Smooth muscle cell (in vitro differentiated cells): Measurements from ENCODE around the gene CDC42EP3. TPM values are rescaled to one million over a fixed set of nuclear protein-coding genes. Genes with fewer than 3 reads are reported as not detected.

Experiments
- DNase-seq: peaks from one replicate; lab custom pipeline; 2025; ENCODE audit not compliant: unreplicated experiment; lab: John Stamatoyannopoulos, UW
- H2AFZ ChIP-seq: fragments of 200-600 bp; sonication (generic); 2 replicates; pipeline ENCODE4 v1.6.0; 2016; ENCODE audit warnings: antibody characterized with exemption, low read depth, mild to moderate bottlenecking
- H3F3A ChIP-seq: fragments of 200-600 bp; sonication (generic); 2 replicates; pipeline ENCODE4 v1.6.0; 2017; ENCODE audit warnings: antibody characterized with exemption, low read depth
- H3K27ac ChIP-seq: fragments of 200-600 bp; sonication (generic); 2 replicates; pipeline ENCODE4 v1.5.1; 2016; ENCODE audit warnings: low read depth, mild to moderate bottlenecking
- H3K27me3 ChIP-seq: fragments of 200-600 bp; sonication (generic); 2 replicates; pipeline ENCODE4 v1.6.1; 2016; ENCODE audit warnings: low read depth, mild to moderate bottlenecking
- H3K36me3 ChIP-seq: fragments of 200-600 bp; sonication (generic); 2 replicates; pipeline ENCODE4 v1.5.1; 2016; ENCODE audit warnings: low read depth
- H3K4me1 ChIP-seq: fragments of 200-600 bp; sonication (generic); 2 replicates; pipeline ENCODE4 v1.5.1; 2016; ENCODE audit warnings: low read depth
- H3K4me2 ChIP-seq: fragments of 200-600 bp; sonication (generic); 2 replicates; pipeline ENCODE4 v1.6.0; 2016; ENCODE audit warnings: mild to moderate bottlenecking
- H3K4me3 ChIP-seq: fragments of 200-600 bp; sonication (generic); 2 replicates; pipeline ENCODE4 v1.5.1; 2016; ENCODE audit warnings: mild to moderate bottlenecking
- H3K79me2 ChIP-seq: fragments of 200-600 bp; sonication (generic); 2 replicates; pipeline ENCODE4 v1.6.0; 2016; ENCODE audit warnings: low read depth, mild to moderate bottlenecking
- H3K9ac ChIP-seq: fragments of 200-600 bp; sonication (generic); 2 replicates; pipeline ENCODE4 v1.6.0; 2016; ENCODE audit warnings: low read depth
- H3K9me3 ChIP-seq: fragments of 200-600 bp; sonication (generic); replicated peaks from 2 replicates; pipeline ENCODE4 v1.5.1; 2016; ENCODE audit warnings: low read depth
- H4K20me1 ChIP-seq: fragments of 200-600 bp; sonication (generic); 2 replicates; pipeline ENCODE4 v1.6.0; 2016; ENCODE audit warnings: low read depth
- CTCF ChIP-seq: fragments of 200-600 bp; sonication (generic); IDR thresholded peaks from 2 replicates; pipeline ENCODE4 v1.5.1; 2017; ENCODE audit warnings: borderline replicate concordance, mild to moderate bottlenecking, antibody characterized with exemption; ENCODE audit not compliant: insufficient read depth, poor library complexity, severe bottlenecking
- WGBS: methylation state at CpG from one replicate; pipeline ENCODE4 v1.1.7; 2016; ENCODE audit warnings: low lambda C conversion rate; 5-methylcytosine and 5-hydroxymethylcytosine counted together
- polyA plus RNA-seq: library from polyadenylated mRNA; unstranded; fragments of >200 nt; fragmentation: Nextera tagmentation; extraction: Ambion mirVana; gene quantifications from 2 replicates; pipeline ENCODE4 v1.2.1, GENCODE V29; 2016
- total RNA-seq: library from RNA; depleted of rRNA; stranded (reverse); fragments of >200 nt; gene quantifications from 2 replicates; pipeline ENCODE4 v1.2.3, GENCODE V29; 2014

The CDC42EP3 gene
- total and polyA plus RNA-seq, 2 experiments from 2014 or later, result 40.0 to 51.1 TPM

- DNase-seq, result no peak
- Histone ChIP-seq H3K27me3 (no peaks in the 10 kb centered on the region), H3K4me3 (no peak overlapping the region), H3F3A (peaks cover 5% of the 10 kb centered on the region), H3K27ac (no peak overlapping the region), H3K9me3 (no peaks in the 10 kb centered on the region), H3K79me2 (no peaks in the 10 kb centered on the region), H4K20me1 (no peaks in the 10 kb centered on the region), H3K9ac (no peak overlapping the region), H3K4me1 (no peaks in the 10 kb centered on the region), H3K4me2 (no peak overlapping the region), H3K36me3 (no peaks in the 10 kb centered on the region), H2AFZ (no peak overlapping the region)
- no peak for TF ChIP-seq CTCF
- 90% methylated on average over 1 of the region's 1 CpG for WGBS
Observed at GRCh38 chr2:37621199-37621598, 50.2 kb downstream of the CDC42EP3 start.

GRCh38 chr2:37619959-37620300 lies 51.5 kb downstream of the CDC42EP3 start:
- Histone ChIP-seq H4K20me1 (no peaks in the 10 kb centered on the region), H2AFZ (no peak overlapping the region), H3K4me2 (no peak overlapping the region), H3K79me2 (no peaks in the 10 kb centered on the region), H3F3A (no peaks in the 10 kb centered on the region), H3K4me3 (no peak overlapping the region), H3K9ac (no peak overlapping the region), H3K27me3 (no peaks in the 10 kb centered on the region), H3K4me1 (no peaks in the 10 kb centered on the region), H3K9me3 (no peaks in the 10 kb centered on the region), H3K36me3 (no peaks in the 10 kb centered on the region), H3K27ac (no peak overlapping the region)
- TF ChIP-seq CTCF, result no peak
- no peak for DNase-seq

GRCh38 chr2:37619230-37619958 lies 52.0 kb downstream of the CDC42EP3 start:
- Histone ChIP-seq H4K20me1 (no peaks in the 10 kb centered on the region), H3K9me3 (no peaks in the 10 kb centered on the region), H3F3A (no peaks in the 10 kb centered on the region), H3K27ac (no peak overlapping the region), H3K4me3 (no peak overlapping the region), H2AFZ (no peak overlapping the region), H3K4me2 (no peak overlapping the region), H3K27me3 (no peaks in the 10 kb centered on the region), H3K9ac (no peak overlapping the region), H3K4me1 (no peaks in the 10 kb centered on the region), H3K79me2 (no peaks in the 10 kb centered on the region), H3K36me3 (no peaks in the 10 kb centered on the region)
- no peak for TF ChIP-seq CTCF
- DNase-seq, result no peak
- WGBS, result 83% methylated on average over 7 of the region's 7 CpGs

GRCh38 chr2:37618326-37618725 lies 53.1 kb downstream of the CDC42EP3 start:
- 99% methylated on average over 3 of the region's 3 CpGs for WGBS
- TF ChIP-seq CTCF, result no peak
- H3F3A ChIP-seq, result no peaks in the 10 kb centered on the region
- no peaks in the 10 kb centered on the region for H3K9me3 ChIP-seq
- no peaks in the 10 kb centered on the region for H3K36me3 ChIP-seq
- no peak overlapping the region for H3K9ac ChIP-seq
- no peak overlapping the region for H3K4me2 ChIP-seq
- H3K4me3 ChIP-seq, result no peak overlapping the region
- no peak for DNase-seq
- H3K27ac ChIP-seq, result no peak overlapping the region
- no peaks in the 10 kb centered on the region for H3K79me2 ChIP-seq
- no peaks in the 10 kb centered on the region for H3K27me3 ChIP-seq
- H3K4me1 ChIP-seq, result no peaks in the 10 kb centered on the region
- no peak overlapping the region for H2AFZ ChIP-seq
- H4K20me1 ChIP-seq, result no peaks in the 10 kb centered on the region
